HG02938 (cell line): ENCODE data around the gene EEF1B2.

Experiments used
- ATAC-seq: cut with Tn5 transposase; IDR thresholded peaks from one replicate; pipeline ENCODE4 v1.9.1; 2021; ENCODE audit warnings: mild to moderate bottlenecking, moderate library complexity; ENCODE audit not compliant: unreplicated experiment

EEF1B2 gene

DNA sequence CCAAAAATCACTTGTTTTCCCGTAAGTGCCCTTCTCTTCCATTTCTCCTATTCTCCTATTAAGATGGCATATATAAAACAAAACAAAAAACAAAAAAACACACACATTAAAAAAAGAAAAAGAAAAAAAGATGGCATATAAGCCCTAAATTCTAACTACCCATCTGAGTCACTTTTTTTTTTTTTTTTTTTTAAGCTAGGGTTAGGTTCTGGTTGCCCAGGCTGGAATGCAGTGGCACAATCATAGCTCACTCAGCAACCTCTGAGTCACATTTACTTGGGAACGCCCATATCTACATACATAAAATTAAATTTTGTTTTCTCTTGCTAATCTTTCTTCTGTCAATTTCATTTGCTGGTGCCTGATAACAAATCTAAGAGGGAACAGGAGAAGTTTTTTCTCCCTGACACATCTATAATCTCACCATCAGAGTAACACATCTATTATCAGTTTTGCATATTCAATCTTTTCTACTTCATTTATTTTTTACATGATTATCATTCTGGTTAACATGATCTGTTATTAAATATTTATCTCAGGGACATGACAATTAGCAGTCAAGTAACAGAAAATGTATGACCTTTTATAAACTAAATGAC is 52.1 kb downstream of the EEF1B2 start:
- no peak for ATAC-seq
